Measurements from ENCODE around the gene MSI2. TPM values are rescaled to one million over a fixed set of nuclear protein-coding genes. Genes with fewer than 3 reads are reported as not detected.

Gene MSI2
- total and polyA plus RNA-seq, 9 of the 15 experiments (the other 6 are each of a cell fraction or from before 2014, with no cell fraction given) = 4.6 to 61.8 (median 42.4) TPM

DNA sequence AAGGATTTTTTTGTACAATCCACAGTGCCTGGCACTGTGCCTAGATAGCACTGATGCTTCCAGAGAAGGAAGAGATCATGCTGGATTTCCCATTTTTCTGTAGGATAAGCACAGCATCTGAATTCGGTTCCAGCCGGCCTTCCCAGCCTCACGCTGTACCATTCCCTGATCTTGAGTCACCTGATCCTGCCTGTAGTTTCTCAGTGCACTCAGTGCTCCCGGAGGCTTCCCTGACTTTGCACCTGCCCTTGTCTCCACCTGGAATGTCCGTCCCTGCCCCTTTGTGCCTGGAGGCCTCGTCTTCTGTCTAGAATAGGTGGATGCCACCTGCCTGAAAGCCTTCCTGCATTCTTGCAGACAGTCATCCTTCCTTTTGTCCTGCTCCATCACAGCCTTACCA lies 308.9 kb downstream of the MSI2 start:
- no peaks in the 10 kb centered on the region for H4K20me1 ChIP-seq (replicated peaks; ENCODE audit: control insufficient read depth, insufficient read depth, low read length)
- POLR2A ChIA-PET = no interaction called here
- H3K9ac ChIP-seq (ENCODE audit: insufficient read depth in 1 of 2, low read depth in 2 of 2, low read length in 2 of 2) = no peak overlapping the region
- no peak overlapping the region for H3K4me2 ChIP-seq (ENCODE audit: insufficient read depth, low read length)
- FAIRE-seq (no peak), DNase-seq (ENCODE audit: extremely low read depth in 1 of 4, low spot score in 3 of 4) (no peak), ATAC-seq (no peak)
- H3K27me3 ChIP-seq (ENCODE audit: control insufficient read depth in 2 of 2, insufficient read depth in 2 of 2, low read length in 2 of 2) = no peaks in the 10 kb centered on the region
- BruUV-seq (replicated peaks) = no TSS peak
- H3K9me1 ChIP-seq (ENCODE audit: control insufficient read depth, insufficient read depth, low read length) = peaks cover 12% of the 10 kb centered on the region
- H2AFZ ChIP-seq (ENCODE audit: low read depth, low read length) = no peak overlapping the region
- in situ Hi-C loops (cut with MboI) = no loop called here
- no peak overlapping the region for H3K4me3 ChIP-seq
- no peaks in the 10 kb centered on the region for H3K4me1 ChIP-seq (replicated peaks in 1 of 2; ENCODE audit: control insufficient read depth in 2 of 2, insufficient read depth in 2 of 2, low read length in 2 of 2)
- H3K79me2 ChIP-seq (ENCODE audit: control insufficient read depth, insufficient read depth, low read length) = no peaks in the 10 kb centered on the region
- TF ChIP-seq ZNF76 (CRISPR knock-in tag; IDR thresholded peaks at IDR 0.05; ENCODE audit: borderline replicate concordance) (no peak), BMI1 (IDR thresholded peaks at IDR 0.05; ENCODE audit: low read length) (no peak), ZNF133 (CRISPR knock-in tag; IDR thresholded peaks at IDR 0.05) (no peak), ZNF274 (IDR thresholded peaks at IDR 0.05; ENCODE audit: borderline replicate concordance, low read depth, low read length) (no peak), MAFK (IDR thresholded peaks at IDR 0.05; ENCODE audit: low read length) (no peak), LEF1 (IDR thresholded peaks at IDR 0.05) (no peak)
- TF ChIP-seq, protein P1, sequence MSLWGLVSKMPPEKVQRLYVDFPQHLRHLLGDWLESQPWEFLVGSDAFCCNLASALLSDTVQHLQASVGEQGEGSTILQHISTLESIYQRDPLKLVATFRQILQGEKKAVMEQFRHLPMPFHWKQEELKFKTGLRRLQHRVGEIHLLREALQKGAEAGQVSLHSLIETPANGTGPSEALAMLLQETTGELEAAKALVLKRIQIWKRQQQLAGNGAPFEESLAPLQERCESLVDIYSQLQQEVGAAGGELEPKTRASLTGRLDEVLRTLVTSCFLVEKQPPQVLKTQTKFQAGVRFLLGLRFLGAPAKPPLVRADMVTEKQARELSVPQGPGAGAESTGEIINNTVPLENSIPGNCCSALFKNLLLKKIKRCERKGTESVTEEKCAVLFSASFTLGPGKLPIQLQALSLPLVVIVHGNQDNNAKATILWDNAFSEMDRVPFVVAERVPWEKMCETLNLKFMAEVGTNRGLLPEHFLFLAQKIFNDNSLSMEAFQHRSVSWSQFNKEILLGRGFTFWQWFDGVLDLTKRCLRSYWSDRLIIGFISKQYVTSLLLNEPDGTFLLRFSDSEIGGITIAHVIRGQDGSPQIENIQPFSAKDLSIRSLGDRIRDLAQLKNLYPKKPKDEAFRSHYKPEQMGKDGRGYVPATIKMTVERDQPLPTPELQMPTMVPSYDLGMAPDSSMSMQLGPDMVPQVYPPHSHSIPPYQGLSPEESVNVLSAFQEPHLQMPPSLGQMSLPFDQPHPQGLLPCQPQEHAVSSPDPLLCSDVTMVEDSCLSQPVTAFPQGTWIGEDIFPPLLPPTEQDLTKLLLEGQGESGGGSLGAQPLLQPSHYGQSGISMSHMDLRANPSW (CRISPR knock-in tag; IDR thresholded peaks at IDR 0.05) = no peak
- TF ChIP-seq, protein P2, sequence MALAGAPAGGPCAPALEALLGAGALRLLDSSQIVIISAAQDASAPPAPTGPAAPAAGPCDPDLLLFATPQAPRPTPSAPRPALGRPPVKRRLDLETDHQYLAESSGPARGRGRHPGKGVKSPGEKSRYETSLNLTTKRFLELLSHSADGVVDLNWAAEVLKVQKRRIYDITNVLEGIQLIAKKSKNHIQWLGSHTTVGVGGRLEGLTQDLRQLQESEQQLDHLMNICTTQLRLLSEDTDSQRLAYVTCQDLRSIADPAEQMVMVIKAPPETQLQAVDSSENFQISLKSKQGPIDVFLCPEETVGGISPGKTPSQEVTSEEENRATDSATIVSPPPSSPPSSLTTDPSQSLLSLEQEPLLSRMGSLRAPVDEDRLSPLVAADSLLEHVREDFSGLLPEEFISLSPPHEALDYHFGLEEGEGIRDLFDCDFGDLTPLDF (CRISPR knock-in tag; IDR thresholded peaks at IDR 0.05) = no peak
- TF ChIP-seq, protein P3, sequence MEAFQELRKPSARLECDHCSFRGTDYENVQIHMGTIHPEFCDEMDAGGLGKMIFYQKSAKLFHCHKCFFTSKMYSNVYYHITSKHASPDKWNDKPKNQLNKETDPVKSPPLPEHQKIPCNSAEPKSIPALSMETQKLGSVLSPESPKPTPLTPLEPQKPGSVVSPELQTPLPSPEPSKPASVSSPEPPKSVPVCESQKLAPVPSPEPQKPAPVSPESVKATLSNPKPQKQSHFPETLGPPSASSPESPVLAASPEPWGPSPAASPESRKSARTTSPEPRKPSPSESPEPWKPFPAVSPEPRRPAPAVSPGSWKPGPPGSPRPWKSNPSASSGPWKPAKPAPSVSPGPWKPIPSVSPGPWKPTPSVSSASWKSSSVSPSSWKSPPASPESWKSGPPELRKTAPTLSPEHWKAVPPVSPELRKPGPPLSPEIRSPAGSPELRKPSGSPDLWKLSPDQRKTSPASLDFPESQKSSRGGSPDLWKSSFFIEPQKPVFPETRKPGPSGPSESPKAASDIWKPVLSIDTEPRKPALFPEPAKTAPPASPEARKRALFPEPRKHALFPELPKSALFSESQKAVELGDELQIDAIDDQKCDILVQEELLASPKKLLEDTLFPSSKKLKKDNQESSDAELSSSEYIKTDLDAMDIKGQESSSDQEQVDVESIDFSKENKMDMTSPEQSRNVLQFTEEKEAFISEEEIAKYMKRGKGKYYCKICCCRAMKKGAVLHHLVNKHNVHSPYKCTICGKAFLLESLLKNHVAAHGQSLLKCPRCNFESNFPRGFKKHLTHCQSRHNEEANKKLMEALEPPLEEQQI (IDR thresholded peaks at IDR 0.05) = no peak
- TF ChIP-seq, protein P4, sequence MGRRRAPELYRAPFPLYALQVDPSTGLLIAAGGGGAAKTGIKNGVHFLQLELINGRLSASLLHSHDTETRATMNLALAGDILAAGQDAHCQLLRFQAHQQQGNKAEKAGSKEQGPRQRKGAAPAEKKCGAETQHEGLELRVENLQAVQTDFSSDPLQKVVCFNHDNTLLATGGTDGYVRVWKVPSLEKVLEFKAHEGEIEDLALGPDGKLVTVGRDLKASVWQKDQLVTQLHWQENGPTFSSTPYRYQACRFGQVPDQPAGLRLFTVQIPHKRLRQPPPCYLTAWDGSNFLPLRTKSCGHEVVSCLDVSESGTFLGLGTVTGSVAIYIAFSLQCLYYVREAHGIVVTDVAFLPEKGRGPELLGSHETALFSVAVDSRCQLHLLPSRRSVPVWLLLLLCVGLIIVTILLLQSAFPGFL (CRISPR knock-in tag; IDR thresholded peaks at IDR 0.05) = no peak
- WGBS (ENCODE audit: insufficient coverage, low coverage, missing lambda C conversion rate) = 89% methylated on average over 6 of the region's 6 CpGs
- intact Hi-C loops (cut with micrococcal nuclease) = no loop called here
- CTCF ChIA-PET (ENCODE audit: low intra/inter-chr PET ratio) = no interaction called here
- H3K36me3 ChIP-seq (ENCODE audit: control insufficient read depth, insufficient read depth, low read length) = no peaks in the 10 kb centered on the region
- no peaks in the 10 kb centered on the region for H3K9me3 ChIP-seq (replicated peaks; ENCODE audit: control insufficient read depth, insufficient read depth, low read depth, low read length)
- H3K27ac ChIP-seq (ENCODE audit: extremely low read depth, low read depth, low read length) = no peak overlapping the region

Data from K562 (cell line).